Measurements from ENCODE around the gene PACRG.

DNA sequence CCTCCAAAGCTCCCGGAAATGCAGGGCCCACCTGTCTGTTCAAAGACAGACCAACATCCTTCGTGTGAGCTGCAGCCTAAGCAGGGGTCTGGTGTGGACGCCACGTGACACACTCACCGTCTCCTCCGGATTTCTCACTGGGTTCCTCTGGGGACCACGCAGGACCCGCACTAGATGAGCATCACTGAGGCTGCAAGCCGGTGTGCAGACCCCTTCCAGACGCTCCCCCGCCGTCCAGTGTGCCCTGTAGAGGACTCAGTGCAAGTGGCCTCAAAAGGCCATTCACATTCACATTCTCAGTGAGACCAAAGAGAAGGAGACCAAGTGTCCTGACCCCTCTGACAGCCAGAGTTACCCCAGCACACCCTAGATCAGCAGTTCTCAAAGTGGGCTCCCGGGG, 595.5 kb downstream of the PACRG start:
- no peak for TF ChIP-seq CTCF (IDR thresholded peaks at IDR 0.05; ENCODE audit: low read depth, low read length, missing input control)
- TF ChIP-seq, protein P1, sequence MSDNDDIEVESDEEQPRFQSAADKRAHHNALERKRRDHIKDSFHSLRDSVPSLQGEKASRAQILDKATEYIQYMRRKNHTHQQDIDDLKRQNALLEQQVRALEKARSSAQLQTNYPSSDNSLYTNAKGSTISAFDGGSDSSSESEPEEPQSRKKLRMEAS (IDR thresholded peaks at IDR 0.05), result no peak
- TF ChIP-seq REST (IDR thresholded peaks at IDR 0.05), result no peak
- no peak for TF ChIP-seq TAF1 (conservative IDR thresholded peaks at IDR 0.05)
- TF ChIP-seq GABPA (IDR thresholded peaks at IDR 0.05 in 1 of 2, conservative IDR thresholded peaks at IDR 0.05 in 1 of 2), result no peak
- no peak for TF ChIP-seq NR2F2 (IDR thresholded peaks at IDR 0.05)
- no peak for TF ChIP-seq RAD21 (IDR thresholded peaks at IDR 0.05)
- no peak for TF ChIP-seq EGR1 (IDR thresholded peaks at IDR 0.05; ENCODE audit: low read depth in 2 of 2)
- no peak for TF ChIP-seq RXRA (IDR thresholded peaks at IDR 0.05)
- TF ChIP-seq, protein P2, sequence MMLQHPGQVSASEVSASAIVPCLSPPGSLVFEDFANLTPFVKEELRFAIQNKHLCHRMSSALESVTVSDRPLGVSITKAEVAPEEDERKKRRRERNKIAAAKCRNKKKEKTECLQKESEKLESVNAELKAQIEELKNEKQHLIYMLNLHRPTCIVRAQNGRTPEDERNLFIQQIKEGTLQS (IDR thresholded peaks at IDR 0.05), result no peak
- TF ChIP-seq JUND (IDR thresholded peaks at IDR 0.05), result no peak
